ENCODE data around the gene MROH2A. TPM values are rescaled to one million over a fixed set of nuclear protein-coding genes. Genes with fewer than 3 reads are reported as not detected.

The MROH2A gene
- total RNA-seq, 1 experiment from 2014 or later = not detected

- Histone ChIP-seq H3K9me3 (ENCODE audit: control insufficient read depth in 1 of 2, insufficient read depth in 1 of 2, low read depth in 1 of 2, low read length in 2 of 2) (no peaks in the 10 kb centered on the region), H3K27ac (ENCODE audit: low read depth, low read length) (no peak overlapping the region), H3K27me3 (ENCODE audit: insufficient read depth, low read length) (no peaks in the 10 kb centered on the region), H2AFZ (ENCODE audit: low read depth, low read length, poor library complexity, severe bottlenecking) (no peak overlapping the region), H3K9me2 (ENCODE audit: insufficient read depth) (no peaks in the 10 kb centered on the region), H3K36me3 (ENCODE audit: control insufficient read depth in 1 of 2, insufficient read depth in 2 of 2, low read length in 2 of 2) (no peaks in the 10 kb centered on the region), H3K79me2 (ENCODE audit: insufficient read depth, low read length) (no peaks in the 10 kb centered on the region), H3K9ac (ENCODE audit: low read length) (no peak overlapping the region), H4K20me1 (ENCODE audit: insufficient read depth) (no peaks in the 10 kb centered on the region), H3K4me1 (ENCODE audit: control insufficient read depth in 1 of 2, insufficient read depth in 2 of 2, low read length in 2 of 2) (no peaks in the 10 kb centered on the region), H3K4me2 (ENCODE audit: low read length) (no peak overlapping the region), H3K4me3 (replicated peaks in 1 of 2; ENCODE audit: low read depth in 1 of 2, low read length in 2 of 2) (no peak overlapping the region)
- TF ChIP-seq ZFX (IDR thresholded peaks at IDR 0.05) (no peak), SRF (IDR thresholded peaks at IDR 0.05; ENCODE audit: low read depth) (no peak), CBX3 (IDR thresholded peaks at IDR 0.05; ENCODE audit: low read depth) (no peak), ELF1 (IDR thresholded peaks at IDR 0.05; ENCODE audit: borderline replicate concordance, low read depth) (no peak), EZH2 (IDR thresholded peaks at IDR 0.05) (no peak), EGR1 (IDR thresholded peaks at IDR 0.05; ENCODE audit: low read depth) (no peak), REST (IDR thresholded peaks at IDR 0.05; ENCODE audit: low read depth) (no peak), CEBPB (IDR thresholded peaks at IDR 0.05; ENCODE audit: low read depth) (no peak), MAX (IDR thresholded peaks at IDR 0.05) (no peak), YY1 (IDR thresholded peaks at IDR 0.05; ENCODE audit: extremely low read depth, insufficient replicate concordance, low read depth, low read length) (no peak), ZNF274 (IDR thresholded peaks at IDR 0.05; ENCODE audit: low read depth, low read length) (no peak), ZBTB33 (IDR thresholded peaks at IDR 0.05; ENCODE audit: extremely low read depth, insufficient replicate concordance, low read length) (no peak), EZH2phosphoT487 (IDR thresholded peaks at IDR 0.05; ENCODE audit: borderline replicate concordance) (no peak), POLR2A (IDR thresholded peaks at IDR 0.05; ENCODE audit: borderline replicate concordance, extremely low read depth, insufficient read depth, insufficient read length) (no peak), SP1 (IDR thresholded peaks at IDR 0.05; ENCODE audit: low read depth) (no peak)
- RAD21 ChIA-PET (ENCODE audit: low non-redundant PET in 1 of 2, low total read pairs in 2 of 2, uncharacterized antibody in 2 of 2, unreplicated experiment in 2 of 2) = no interaction called here
- intact Hi-C loops (cut with micrococcal nuclease) = no loop called here
- DNase-seq (ENCODE audit: low read depth, low spot score) = no peak
- CTCF ChIA-PET = no interaction called here
- no peak for ATAC-seq
- POLR2A ChIA-PET = no interaction called here
- BruUV-seq (replicated peaks) = no TSS peak
Measured at GRCh38 chr2:233816334-233816733, 38.2 kb downstream of the MROH2A start.

Data from HCT116 (cell line).